ENCODE data around the gene HTR6.

Gene HTR6

DNA sequence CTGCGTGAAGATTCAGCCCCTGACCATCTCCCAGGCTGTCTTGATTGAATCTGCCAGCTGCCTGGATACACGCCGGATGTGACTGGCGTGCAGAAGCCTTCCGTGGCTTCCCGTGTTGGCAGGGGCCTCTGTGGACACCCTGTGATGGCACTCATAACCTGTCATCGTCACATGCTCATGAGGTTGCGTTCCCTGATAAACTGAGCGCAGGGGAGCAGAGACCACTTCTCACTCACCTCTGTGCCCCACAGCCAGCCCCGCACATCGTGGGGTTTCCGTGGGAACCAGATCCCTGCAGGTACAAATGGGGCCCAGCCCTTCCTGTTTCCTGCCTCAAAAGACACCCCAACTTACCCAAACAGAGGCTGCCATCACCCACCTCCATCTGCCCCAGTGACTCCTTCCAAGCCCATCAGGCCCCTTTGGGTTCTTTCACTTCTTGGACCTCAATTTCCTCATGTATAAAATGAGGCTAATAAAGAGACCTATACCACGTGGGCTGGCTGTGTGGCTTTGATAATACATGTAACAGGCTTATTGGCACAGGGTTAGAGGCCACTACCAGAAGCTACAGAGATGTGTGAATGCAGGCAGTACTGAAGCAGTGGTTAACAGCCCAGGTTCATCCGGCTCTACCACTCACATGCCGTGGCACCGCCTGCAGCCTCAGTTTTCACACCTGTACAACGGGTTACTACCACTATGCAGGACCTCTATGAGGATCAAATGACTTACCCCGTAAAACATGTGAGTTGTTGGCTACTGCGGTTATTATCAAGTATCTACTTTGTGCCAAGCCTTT is 23.6 kb downstream of the HTR6 start:
- DNase-seq (ENCODE audit: low spot score) = no peak

DNA sequence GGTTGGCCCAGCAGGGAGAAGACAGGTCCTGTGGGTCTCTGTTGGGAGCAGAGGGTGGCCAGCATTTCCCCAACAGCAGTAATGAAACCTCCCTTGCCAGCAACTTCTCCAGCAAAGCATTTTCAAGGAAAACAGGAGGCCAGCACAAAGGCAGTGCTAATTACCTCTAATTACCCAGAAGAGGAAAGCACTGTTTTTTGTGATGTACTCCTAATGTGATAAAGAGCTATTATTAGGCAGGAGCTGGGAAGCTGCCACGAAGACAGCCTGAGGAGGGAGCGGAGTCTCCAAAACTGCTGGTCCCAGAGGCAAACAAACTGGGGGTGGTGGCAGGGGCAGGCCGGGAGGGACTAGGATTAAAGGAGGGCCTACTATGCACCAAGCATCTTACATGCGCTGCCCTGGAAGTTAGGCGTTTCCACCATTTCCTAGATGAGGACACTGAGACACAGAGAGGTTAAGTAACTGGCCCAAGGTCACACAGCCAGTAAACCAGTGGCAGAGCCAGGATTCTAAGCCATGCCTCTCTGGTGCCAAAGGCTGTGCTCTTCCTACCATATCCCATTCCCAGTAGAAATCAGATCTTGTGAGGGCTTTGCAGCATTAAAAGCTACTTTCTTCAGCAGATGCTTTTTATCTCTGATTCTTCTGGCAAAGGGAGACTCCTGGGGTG is 24.5 kb downstream of the HTR6 start:
- DNase-seq (ENCODE audit: low spot score) = no peak

DNA sequence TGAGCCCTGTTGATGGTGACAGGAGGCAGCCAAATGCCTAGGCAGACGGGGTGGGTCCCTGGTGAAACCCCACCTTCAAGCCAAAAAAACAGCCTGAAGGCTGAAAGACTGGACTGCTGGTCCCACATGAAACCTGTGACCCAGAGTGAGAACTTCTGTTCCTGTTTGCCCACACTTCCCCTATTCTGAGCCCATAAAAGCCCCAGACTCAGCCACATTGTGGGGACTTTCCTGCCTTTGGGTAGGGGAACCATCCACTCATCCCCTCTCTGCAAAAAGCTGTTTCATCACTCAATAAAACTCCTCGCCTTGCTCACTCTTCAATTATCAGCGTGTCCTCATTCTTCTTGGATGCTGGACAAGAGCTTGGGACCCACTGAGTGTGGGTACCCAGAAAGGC is 25.2 kb downstream of the HTR6 start:
- DNase-seq (ENCODE audit: low spot score) = no peak

DNA sequence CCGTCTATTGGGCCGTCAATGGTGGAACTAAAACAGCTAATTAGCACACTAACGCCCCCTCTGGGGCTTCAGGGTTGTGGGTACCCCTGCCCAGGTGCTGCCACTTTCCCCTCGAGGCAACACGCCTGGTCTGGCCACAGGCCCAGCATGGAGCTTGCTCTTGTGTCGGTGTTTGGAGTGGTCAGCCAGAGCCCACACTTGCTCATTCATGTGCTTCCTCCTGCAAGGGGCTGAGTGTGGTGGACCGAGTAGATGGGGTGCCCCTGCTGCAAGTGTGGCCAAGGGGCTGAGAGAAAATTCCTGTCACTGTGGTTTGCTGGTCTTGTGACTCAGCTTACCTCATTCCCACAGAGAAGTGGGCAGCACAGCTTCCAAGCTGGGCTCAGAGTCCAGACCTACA is 25.7 kb downstream of the HTR6 start:
- DNase-seq (ENCODE audit: low spot score) = no peak

DNA sequence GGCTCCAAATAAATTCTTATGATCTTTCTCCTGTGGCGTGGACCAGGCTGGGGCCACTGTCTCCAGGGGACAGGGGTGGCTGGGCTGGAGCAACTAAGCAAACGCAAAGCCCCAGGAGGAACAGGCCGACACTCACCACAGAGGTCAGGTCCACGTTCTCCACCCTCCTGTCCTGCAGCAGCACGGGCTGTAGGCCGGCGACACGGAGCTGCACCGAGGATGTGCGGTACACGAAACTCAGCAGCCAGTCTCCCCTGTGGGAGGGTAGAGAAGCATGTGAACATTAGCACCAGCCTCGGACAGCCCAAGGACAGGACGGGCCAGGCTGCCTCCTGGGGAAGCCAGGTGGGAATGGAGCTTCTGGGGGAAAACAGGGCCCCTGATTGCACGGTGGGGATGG is 29.6 kb downstream of the HTR6 start:
- DNase-seq (ENCODE audit: low spot score) = no peak

DNA sequence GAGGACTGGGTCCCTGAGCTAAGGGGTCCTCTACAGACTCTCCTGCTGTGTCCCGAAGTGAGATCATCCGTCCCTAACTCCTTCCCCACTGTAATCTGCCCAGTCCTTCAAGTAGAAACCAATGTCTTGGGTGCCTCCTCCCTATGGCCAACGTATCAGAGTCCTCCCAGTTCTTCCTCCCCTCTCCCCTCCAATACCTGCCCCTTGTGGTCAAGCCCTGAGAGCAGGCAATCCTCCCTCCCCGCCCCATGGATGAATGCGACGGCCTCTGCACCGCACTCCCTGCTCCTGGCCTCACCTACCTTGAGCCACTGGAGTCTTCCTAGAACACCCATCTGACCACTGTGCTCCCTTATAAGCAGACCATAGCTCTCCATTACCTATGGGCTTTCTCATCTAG is 31.1 kb downstream of the HTR6 start:
- DNase-seq (ENCODE audit: low spot score) = no peak

DNA sequence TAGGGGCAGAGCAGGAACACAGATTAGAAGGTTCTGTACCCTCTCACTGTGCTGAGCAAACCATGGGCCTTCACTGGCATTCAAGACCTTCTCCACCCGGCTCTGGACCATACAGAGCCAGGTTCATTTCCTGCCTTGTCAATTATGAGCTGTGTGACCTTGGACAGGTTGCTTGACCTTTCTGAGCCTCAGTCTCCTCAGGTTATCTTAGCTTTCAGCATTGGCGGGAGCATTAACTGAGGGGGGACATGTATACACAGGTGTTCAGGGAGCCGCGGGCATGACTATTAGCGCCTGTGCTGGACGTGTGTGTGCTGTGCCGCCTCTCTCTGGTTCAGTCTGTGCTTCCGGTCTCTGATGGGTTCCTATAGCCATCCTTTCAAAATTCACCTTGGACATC is 32.1 kb downstream of the HTR6 start:
- DNase-seq (ENCODE audit: low spot score) = no peak

DNA sequence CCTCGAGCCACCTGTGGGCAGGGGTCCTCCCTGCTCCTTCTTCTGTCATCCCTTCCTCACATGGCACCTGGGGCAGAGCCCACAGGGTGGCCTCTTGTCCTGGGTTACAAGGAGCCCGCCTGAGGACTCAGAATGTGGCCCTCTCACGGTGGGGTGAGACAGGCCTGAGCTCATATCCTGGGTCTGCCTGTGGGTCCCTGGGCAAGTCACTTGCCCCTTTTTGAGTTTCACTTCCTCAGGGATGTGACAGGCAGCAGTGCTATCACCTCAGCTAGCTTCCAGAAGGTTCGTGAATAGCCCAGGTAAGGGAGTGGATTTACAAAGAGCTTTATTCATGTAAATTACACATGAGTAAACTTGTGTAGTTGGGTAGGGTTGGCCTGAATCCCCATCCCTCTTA is 33.5 kb downstream of the HTR6 start:
- DNase-seq (ENCODE audit: low spot score) = no peak

DNA sequence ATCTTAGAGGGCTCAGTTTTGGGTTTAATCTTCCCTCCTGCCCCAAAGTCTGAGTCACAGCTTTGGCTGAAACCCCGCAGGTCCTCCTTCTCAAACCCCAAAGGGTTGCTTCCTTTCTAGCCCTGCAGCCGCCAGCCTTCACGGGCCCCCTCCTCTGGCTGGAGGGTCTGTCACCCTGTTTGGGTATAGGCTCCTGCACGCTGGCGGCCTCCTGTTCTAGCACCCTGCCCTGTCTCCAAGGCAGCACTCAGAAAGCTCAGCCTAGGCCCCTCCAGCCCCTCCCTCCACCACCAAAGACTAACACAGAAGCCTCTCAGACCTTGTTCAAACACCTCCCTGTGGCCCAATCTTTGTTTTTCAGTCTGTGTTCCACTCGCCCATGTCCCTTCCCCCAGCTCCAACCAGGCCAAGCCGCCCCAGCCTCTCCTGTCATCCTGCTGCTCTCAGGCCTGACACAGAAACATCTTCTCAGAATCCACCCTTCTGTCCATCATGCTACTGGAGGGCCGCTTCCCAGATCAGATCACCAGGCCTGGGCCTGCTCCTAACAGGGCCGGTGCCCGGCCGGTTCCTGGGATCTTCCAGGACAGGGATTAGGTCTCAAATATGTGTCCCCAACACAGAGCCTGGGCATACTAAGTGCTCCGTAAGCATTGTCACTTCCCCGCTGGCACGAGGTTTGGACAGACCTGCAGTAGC is 35.6 kb downstream of the HTR6 start:
- DNase-seq (ENCODE audit: low spot score) = no peak

DNA sequence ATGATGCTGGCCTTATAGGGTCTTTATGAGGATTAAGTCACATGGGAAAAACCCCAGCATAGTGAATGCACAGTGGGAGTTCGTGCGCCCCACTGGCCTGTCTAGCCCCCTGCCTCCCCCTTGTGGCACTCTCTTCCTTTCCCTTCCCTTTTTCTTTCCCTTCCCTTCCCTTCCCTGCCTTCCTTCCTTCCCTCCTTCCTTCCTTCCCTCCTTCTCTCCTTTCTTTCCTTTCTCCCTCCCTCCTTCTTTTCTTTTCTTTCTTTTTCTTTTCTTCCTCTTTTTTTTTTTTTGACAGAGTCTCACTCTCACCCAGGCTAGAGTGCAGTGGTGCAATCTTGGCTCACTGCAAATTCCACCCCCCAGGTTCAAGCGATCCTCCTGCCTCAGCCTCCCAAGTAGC is 38.6 kb downstream of the HTR6 start:
- no peak for DNase-seq (ENCODE audit: low spot score)

DNA sequence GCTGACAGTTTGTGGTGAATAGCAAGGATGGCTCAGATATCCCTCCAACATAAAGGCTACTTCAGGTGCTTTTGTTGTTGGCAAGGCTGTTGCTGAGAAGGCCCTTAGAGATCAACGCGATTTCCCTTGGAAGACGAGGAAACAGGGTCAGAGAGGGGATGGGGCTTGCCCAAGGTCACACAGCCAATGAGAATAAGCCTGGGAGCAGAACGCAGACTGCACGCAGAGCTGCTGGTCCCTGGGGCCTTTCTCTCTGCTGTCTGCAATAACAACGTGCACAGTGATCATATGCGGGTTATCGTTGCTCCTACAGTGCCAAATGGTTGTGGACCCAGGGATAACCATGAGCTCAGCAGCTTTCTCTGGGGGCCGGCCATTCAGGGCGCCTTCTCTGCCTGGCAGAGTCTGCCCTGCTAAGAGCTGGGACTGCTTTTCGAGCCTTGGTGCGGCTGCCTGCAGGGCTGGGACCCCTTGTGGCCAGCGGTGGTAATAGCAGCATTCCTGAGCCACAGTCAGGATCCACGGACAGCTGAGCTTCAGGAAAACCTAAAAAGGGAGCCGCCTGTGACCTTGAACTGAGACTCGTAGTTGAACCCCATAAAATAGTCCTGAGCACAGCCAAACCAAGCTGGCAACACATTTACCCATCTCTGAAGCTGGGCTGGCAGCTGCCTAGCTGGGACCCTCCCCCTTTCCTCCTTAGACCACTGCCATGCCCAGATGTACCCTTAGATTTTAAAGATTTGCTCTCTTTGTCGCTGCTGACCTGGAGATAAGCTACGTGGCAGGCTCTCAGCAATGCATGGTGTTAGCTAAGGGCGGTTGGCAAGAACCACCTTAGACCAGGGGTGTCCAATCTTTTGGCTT is 39.8 kb downstream of the HTR6 start:
- DNase-seq (ENCODE audit: low spot score) = peak; percentile 91

DNA sequence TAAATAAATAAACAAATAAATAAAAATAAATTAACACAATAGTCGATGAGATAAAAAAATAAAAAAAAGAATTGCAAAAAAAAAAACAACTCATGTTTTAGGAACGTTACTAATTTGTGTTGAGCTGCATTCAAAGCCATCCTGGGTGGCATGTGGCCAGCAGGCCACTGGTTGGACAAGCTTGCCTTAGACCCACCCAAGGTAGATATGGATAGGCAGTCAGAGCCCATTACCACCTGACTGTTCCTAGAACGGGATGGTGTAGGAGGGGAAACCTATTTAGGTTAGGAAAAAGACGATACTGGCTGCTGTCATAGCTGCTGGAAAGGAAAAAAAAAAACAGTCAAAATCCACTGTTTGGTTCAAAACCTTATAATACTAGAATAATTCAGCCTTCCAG is 40.8 kb downstream of the HTR6 start:
- DNase-seq (ENCODE audit: low spot score) = no peak

DNA sequence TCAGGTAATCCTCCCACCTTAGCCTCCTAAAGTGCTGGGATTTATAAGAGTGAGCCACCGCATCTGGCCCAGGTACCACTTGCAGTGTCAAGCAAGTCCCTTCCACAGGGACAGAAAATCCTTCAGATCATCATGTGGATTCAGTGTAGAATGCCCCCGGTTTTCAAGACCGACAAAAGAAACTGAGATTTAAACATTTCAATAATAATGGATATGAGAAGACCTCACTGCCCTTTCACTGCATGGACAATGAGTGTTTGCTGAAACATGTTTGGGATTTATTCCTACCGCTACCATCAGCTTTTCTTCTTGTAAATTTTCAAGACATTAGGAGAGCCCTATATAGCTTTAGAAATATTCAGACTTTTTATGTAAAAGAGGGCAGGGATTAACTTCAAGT is 41.5 kb downstream of the HTR6 start:
- DNase-seq (ENCODE audit: low spot score) = no peak

DNA sequence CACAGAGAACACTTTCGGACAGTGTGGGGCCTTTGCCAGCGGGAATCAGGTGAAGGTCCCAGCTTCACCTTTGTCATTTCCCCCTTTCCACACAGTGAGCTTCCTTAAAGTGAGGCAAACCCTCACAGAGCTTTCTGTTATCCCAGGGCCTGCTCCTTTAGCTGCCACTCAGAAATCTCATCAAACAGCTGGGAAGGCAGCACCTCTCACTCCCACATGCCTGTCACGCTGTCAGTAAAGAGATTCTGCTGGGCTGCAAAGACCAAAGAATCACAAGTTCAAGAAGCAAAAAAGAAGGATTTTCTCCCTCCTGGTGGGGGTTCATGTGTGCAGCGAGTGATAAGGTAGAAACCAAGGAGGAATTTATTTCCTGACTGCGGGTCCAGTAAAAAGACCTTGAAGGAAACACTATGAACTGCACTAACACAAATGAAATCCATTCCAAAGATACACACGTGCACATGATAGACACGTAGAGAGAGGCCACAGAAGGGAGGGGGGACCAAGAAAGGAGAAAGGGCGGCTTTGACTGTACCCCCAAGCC is 44.0 kb downstream of the HTR6 start:
- no peak for DNase-seq (ENCODE audit: low spot score)

DNA sequence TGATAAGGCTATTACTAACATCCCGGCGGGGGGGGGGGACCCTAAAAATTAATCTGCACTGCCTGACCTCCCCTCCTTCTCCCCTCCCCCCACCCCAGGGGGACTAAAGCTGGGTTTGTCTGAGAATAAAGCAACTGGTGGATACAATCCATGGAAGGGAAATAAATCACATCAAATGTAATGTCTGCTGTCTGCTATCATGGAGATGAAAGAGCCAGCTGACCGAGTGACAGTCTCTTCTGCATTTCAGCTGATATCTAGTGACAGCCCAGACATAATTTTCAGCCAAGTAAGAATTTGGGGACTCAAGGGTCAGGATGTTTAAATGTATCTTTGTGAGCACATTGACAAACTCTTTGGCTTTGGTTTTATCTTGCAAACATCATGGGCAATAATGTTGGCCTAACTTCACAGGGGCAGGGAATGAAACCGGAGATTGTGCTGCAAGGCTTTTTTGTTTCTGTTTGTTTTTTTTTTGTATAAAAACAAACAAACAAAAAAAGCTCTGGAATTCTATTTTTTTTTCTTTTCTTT is 44.7 kb downstream of the HTR6 start:
- no peak for DNase-seq (ENCODE audit: low spot score)

DNA sequence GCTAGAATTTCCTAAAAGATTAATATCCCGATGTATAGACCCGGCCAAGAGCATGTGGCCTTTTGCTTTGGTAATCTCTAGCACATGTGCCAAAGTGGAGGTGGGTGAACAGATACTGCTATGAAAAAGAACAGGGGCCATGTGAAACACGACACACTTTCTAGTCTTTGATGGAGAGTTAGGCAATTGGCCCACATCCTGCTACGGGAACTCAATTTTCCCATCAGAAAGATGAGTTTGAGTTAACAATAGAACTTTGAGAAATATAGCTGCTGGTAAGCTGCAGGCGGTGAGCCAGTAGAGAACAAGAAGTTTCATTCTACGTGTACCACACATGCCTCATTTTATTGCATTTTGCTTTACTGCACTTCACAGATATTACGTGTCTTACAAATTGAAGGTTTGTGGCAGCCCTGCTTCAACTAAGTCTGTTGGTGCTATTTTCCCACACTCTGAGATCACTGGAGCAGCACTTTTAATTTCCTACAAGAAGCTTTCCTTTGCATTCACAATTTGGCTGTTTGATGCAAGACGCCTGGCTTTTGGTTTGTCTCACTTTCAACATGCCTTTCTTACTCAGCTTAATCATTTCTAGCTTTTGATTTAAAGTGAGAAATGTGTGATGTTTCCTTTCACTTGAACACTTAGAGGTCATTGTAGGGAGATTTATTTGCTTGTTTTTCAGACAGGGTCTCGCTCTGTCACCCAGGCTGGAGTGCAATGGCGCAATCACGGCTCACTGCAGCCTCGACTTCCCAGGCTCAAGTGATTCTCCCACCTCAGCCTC is 46.3 kb downstream of the HTR6 start:
- DNase-seq (ENCODE audit: low spot score) = no peak

DNA sequence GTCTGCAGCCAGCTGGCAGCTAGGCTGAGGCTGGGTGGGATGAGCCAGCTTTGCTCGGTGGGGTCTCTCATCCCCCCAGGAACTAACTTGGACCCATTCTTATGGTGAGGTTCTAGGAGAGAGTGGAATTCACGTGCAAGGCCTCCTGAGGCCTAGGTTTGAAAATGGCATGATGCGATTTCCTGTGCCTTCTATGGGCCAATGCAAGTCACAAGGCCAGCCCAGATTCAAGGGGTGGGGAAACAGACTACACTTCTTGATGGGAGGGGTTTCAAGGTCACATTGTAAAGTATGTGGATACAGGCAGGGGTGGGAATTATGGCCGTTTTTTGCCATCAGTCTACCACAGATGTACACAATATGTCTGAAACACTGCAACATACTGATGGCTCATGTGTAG is 48.3 kb downstream of the HTR6 start:
- DNase-seq (ENCODE audit: low spot score) = no peak

DNA sequence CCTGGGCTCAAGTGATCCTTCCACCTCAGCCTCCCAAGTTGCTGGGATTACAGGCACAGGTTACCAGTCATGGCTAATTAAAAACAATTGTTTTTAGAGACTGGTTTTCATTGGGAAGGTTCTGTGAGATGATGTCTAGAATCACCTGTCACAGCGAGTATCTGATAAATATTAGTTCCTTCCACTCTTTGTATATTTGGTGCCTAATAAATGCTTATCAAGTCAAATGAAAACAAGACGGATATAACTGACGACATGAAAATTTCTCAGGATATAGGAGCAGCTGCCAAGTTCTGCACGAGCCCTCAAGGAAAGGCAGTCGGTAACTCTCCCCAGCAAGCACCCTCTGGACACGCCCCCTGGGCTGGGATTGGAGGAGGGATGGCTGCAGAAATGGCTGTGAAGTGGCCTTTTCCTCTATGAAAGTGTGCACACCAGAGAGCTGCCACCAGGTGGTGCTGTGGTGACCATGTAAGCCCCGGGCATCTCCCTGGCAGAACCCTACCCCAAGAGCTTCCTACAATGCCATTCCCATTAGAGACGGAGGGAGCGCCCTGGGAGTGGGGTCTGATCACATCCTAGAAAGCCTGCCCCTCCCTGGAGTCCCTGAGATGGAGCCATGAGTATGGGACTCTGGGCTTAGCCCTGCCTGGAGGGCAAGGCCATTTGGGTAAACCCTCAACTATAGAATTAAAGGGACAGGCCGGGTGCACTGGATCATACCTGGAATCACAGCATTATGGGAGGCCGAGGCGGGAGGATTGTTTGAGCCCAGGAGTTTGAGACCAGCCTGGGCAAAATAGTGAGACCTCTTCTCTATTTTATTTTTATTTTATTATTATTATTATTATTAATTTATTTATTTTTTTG is 50.9 kb downstream of the HTR6 start:
- peak; percentile 95 for DNase-seq (ENCODE audit: low spot score)

DNA sequence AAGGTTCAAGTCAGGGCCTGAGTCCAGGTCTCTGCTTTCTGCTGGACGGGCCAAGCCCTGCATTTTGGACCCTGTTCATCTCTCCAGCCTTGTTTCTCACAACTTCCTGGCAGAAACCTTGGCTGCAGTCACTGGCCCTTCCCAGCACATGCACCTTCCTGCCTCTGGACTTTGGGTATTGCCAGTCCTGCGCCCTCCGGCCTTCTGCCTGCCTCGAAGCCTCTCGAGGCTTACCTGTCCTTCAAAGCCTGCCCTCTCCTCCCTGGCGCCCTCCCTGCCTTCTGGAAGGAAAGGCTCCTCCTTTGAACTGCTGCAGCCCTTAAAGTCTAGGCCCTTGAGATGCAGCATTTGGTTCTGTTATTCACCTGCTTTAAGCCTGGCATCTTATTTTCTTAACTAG is 52.8 kb downstream of the HTR6 start:
- DNase-seq (ENCODE audit: low spot score) = no peak

DNA sequence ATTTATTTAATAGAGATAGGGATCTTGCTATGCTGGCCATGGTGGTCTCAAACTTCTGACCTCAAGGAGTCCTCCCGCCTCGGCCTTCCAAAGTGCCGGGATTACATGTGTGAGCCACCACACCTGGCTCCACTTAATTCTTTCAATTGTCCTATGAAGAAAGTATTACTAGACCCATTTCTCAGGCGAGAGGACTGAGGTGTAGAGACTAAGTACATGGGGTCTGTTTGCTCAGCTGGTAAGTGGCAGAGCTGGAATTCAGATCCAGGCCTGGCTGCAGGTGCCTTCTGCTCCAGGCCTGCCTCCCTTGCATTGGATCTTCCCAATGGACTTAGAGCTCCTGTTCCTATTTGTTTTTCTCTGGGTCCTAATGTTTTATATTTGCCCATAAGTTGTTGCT is 55.5 kb downstream of the HTR6 start:
- no peak for DNase-seq (ENCODE audit: low spot score)
